GM12878 (cell line): ENCODE data around the gene MYO15A. TPM values are rescaled to one million over a fixed set of nuclear protein-coding genes. Genes with fewer than 3 reads are reported as not detected.

ENCODE experiments used
- ATAC-seq: fragments of 200-7000 bp; cut with Tn5 transposase; 3 replicates; pipeline ENCODE4 v1.9.1; 2020; ENCODE audit warnings: mild to moderate bottlenecking, moderate library complexity
- BruUV-seq: library from RNA; stranded (reverse); fragments of 400-500 nt; replicated peaks from 2 replicates; lab custom pipeline; 2021; lab: Mats Ljungman, UMichigan
- CTCF ChIA-PET: fragments of 300-600 bp; sonication (Branson Sonifier 250); formaldehyde crosslinking; extraction: SDS; loops from one replicate; lab custom pipeline; 2021; ENCODE audit warnings: inconsistent platforms; lab: Yijun Ruan, JAX
- POLR2A ChIA-PET: fragments of 350-600 bp; formaldehyde crosslinking; extraction: SDS; loops from one replicate; lab custom pipeline; 2021; ENCODE audit warnings: inconsistent platforms; lab: Charles Lee
- RAD21 ChIA-PET: fragments of 300-600 bp; sonication (Branson Sonifier 250); formaldehyde crosslinking; loops from one replicate; lab custom pipeline; 2023; ENCODE audit warnings: antibody characterized with exemption; ENCODE audit not compliant: unreplicated experiment; lab: Charles Lee
- SMC1A ChIA-PET: fragments of 300-600 bp; sonication (Branson Sonifier 250); formaldehyde crosslinking; loops from one replicate; lab custom pipeline; 2023; ENCODE audit not compliant: unreplicated experiment, uncharacterized antibody; lab: Charles Lee
- DNase-seq: peaks from one replicate; pipeline ENCODE4 v3.0.0-alpha.2; 2011; ENCODE audit warnings: low read depth, low spot score
- FAIRE-seq: peaks from 3 replicates; lab custom pipeline; 2011; peaks lifted over from hg19 to GRCh38; lab: Jason Lieb, UNC
- H2AFZ ChIP-seq: 2 replicates; pipeline ENCODE4 v1.6.0; 2011; ENCODE audit warnings: low read depth, low read length, control low read depth; ENCODE audit not compliant: control insufficient read depth
- H3K27ac ChIP-seq: 2 replicates; pipeline ENCODE4 v1.5.1; 2011; ENCODE audit warnings: control low read depth; ENCODE audit not compliant: control insufficient read depth, insufficient read depth
- H3K27me3 ChIP-seq, 2 experiments: replicated peaks in 1 of 2; 2 replicates each; pipeline versions ENCODE4 v1.6.0 to v1.6.1; 2011; ENCODE audit warnings: low read length in 1 of 2; ENCODE audit not compliant: control insufficient read depth in 2 of 2, insufficient read depth in 2 of 2
- H3K36me3 ChIP-seq, 2 experiments: 2 replicates each; pipeline ENCODE4 v1.5.1; 2011; ENCODE audit warnings: low read length in 1 of 2; ENCODE audit not compliant: control insufficient read depth in 2 of 2, insufficient read depth in 2 of 2
- H3K4me1 ChIP-seq: 2 replicates; pipeline ENCODE4 v1.6.1; 2011; ENCODE audit warnings: mild to moderate bottlenecking, low read length, moderate library complexity, mixed read lengths; ENCODE audit not compliant: control insufficient read depth, insufficient read depth
- H3K4me2 ChIP-seq: 2 replicates; pipeline ENCODE4 v1.6.0; 2011; ENCODE audit warnings: control low read depth; ENCODE audit not compliant: control insufficient read depth, insufficient read depth
- H3K4me3 ChIP-seq: fragments of 200-600 bp; sonication (generic); 2 replicates; pipeline ENCODE4 v1.5.1; 2016
- H3K79me2 ChIP-seq: 2 replicates; pipeline ENCODE4 v1.6.0; 2011; ENCODE audit warnings: low read length; ENCODE audit not compliant: control insufficient read depth, insufficient read depth
- H3K9ac ChIP-seq: 2 replicates; pipeline ENCODE4 v1.8.0; 2011; ENCODE audit warnings: low read length, control low read depth, mixed read lengths; ENCODE audit not compliant: control insufficient read depth, insufficient read depth
- H3K9me3 ChIP-seq: replicated peaks from 3 replicates; pipeline ENCODE4 v1.5.1; 2011; ENCODE audit warnings: mild to moderate bottlenecking, low read length; ENCODE audit not compliant: control insufficient read depth, insufficient read depth
- H4K20me1 ChIP-seq: 2 replicates; pipeline ENCODE4 v1.6.0; 2011; ENCODE audit not compliant: control insufficient read depth, insufficient read depth
- CBFB ChIP-seq: IDR thresholded peaks from 2 replicates; pipeline ENCODE4 v1.6.1; 2016; ENCODE audit warnings: antibody characterized with exemption, low read depth
- POLR2A ChIP-seq: IDR thresholded peaks from 2 replicates; pipeline ENCODE4 v1.6.1; 2011; ENCODE audit warnings: low read depth, mild to moderate bottlenecking, low read length
- SMAD1 ChIP-seq: fragments of 450-650 bp; IDR thresholded peaks from 2 replicates; pipeline ENCODE4 v1.6.1; 2018; ENCODE audit warnings: mild to moderate bottlenecking, low read depth; ENCODE audit not compliant: partially characterized antibody
- TARDBP ChIP-seq: IDR thresholded peaks from 2 replicates; pipeline ENCODE4 v1.6.1; 2016; ENCODE audit warnings: borderline replicate concordance
- WGBS: methylation state at CpG from one replicate; pipeline ENCODE4 v1.1.6; 2016; ENCODE audit warnings: low lambda C conversion rate; ENCODE audit not compliant: insufficient replicate concordance, insufficient coverage; ENCODE audit errors: missing lambda C conversion rate; 5-methylcytosine and 5-hydroxymethylcytosine counted together
- in situ Hi-C: fragments of 300-500 bp; cut with MboI; formaldehyde crosslinking; loops from 9 replicates; pipeline ENCODE4 v1.14.3; 2018; ENCODE audit warnings: mixed read lengths
- intact Hi-C: fragments of 100-400 bp; cut with micrococcal nuclease; formaldehyde crosslinking; loops from one replicate; pipeline ENCODE4 v1.14.2; 2022; ENCODE audit not compliant: unreplicated experiment
- polyA plus RNA-seq, 11 experiments: library from polyadenylated mRNA; depleted of rRNA in 4 of 11; unstranded in 6 of 11; stranded (reverse) in 5 of 11; fragments of >200 nt; fragmentation: Nextera tagmentation in 4 of 11; fragmentation: Illumina TruSeq in 1 of 11; extraction: Ambion mirVana in 4 of 11; extraction: Trizol in 1 of 11; gene quantifications; 1 replicate in 1 of 11; 2 replicates in 10 of 11; pipeline versions ENCODE4 v1.2.1 to v1.2.3, GENCODE V29; 2011 to 2016; ENCODE audit warnings: inconsistent platforms in 2 of 11, missing spikeins in 2 of 11, low read depth in 1 of 11
- total RNA-seq, 4 experiments: library from RNA; depleted of rRNA in 3 of 4; stranded (reverse); fragments of >200 nt in 3 of 4; fragmentation: Illumina TruSeq in 1 of 4; extraction: Trizol in 1 of 4; gene quantifications; 2 replicates each; pipeline versions ENCODE4 v1.2.1 to v1.2.3, GENCODE V29; 2013 to 2021
- TF ChIP-seq, protein P1 (sequence below): fragments of 150-350 bp; IDR thresholded peaks from 2 replicates; pipeline ENCODE4 v1.6.1; 2014; ENCODE audit warnings: mild to moderate bottlenecking, low read depth, low read length
- TF ChIP-seq, protein P2 (sequence below): fragments of 450-650 bp; IDR thresholded peaks from 2 replicates; pipeline ENCODE4 v1.6.1; 2016; ENCODE audit warnings: mild to moderate bottlenecking, moderate library complexity, borderline replicate concordance

Gene MYO15A
- total and polyA plus RNA-seq, 10 of the 15 experiments (the other 5 are each of a cell fraction or from before 2014, with no cell fraction given) = 0.03 to 0.77 (median 0.21) TPM; not detected in 4

DNA sequence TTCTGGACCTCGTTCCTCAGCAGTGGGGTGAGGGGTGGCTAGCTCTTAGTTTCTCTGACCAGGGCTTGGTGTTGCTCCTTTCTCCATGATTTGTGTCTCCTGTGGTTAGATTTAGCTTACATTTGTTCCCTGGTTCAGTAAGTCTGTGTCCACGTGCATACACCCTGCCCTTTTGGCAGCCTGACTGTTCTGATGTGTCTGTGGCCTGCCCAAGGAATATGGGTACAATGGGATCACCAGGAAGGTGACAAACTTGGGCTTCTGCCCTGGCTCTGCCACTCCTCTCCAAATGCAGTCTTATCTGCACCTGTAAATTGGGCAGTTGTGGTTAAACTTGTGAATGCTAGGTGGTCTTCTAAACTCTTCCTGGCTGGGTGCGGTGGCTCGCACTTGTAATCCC lies 92.6 kb downstream of the MYO15A start:
- Histone ChIP-seq H3K4me3 (no peak overlapping the region), H3K9me3 (no peaks in the 10 kb centered on the region), H3K36me3 (peaks cover 35 to 42% of the 10 kb centered on the region in 2 experiments), H3K27me3 (no peaks in the 10 kb centered on the region), H3K27ac (no peak overlapping the region), H3K9ac (no peak overlapping the region), H3K79me2 (peaks cover 24% of the 10 kb centered on the region), H2AFZ (no peak overlapping the region), H3K4me1 (no peaks in the 10 kb centered on the region), H3K4me2 (no peak overlapping the region), H4K20me1 (peaks cover 13% of the 10 kb centered on the region)
- SMC1A ChIA-PET = no interaction called here
- in situ Hi-C loops (no loop called here), intact Hi-C loops (no loop called here)
- TF ChIP-seq, protein P1, sequence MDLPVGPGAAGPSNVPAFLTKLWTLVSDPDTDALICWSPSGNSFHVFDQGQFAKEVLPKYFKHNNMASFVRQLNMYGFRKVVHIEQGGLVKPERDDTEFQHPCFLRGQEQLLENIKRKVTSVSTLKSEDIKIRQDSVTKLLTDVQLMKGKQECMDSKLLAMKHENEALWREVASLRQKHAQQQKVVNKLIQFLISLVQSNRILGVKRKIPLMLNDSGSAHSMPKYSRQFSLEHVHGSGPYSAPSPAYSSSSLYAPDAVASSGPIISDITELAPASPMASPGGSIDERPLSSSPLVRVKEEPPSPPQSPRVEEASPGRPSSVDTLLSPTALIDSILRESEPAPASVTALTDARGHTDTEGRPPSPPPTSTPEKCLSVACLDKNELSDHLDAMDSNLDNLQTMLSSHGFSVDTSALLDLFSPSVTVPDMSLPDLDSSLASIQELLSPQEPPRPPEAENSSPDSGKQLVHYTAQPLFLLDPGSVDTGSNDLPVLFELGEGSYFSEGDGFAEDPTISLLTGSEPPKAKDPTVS = no peak
- TF ChIP-seq CBFB = no peak
- TF ChIP-seq SMAD1 = no peak
- TF ChIP-seq, protein P2, sequence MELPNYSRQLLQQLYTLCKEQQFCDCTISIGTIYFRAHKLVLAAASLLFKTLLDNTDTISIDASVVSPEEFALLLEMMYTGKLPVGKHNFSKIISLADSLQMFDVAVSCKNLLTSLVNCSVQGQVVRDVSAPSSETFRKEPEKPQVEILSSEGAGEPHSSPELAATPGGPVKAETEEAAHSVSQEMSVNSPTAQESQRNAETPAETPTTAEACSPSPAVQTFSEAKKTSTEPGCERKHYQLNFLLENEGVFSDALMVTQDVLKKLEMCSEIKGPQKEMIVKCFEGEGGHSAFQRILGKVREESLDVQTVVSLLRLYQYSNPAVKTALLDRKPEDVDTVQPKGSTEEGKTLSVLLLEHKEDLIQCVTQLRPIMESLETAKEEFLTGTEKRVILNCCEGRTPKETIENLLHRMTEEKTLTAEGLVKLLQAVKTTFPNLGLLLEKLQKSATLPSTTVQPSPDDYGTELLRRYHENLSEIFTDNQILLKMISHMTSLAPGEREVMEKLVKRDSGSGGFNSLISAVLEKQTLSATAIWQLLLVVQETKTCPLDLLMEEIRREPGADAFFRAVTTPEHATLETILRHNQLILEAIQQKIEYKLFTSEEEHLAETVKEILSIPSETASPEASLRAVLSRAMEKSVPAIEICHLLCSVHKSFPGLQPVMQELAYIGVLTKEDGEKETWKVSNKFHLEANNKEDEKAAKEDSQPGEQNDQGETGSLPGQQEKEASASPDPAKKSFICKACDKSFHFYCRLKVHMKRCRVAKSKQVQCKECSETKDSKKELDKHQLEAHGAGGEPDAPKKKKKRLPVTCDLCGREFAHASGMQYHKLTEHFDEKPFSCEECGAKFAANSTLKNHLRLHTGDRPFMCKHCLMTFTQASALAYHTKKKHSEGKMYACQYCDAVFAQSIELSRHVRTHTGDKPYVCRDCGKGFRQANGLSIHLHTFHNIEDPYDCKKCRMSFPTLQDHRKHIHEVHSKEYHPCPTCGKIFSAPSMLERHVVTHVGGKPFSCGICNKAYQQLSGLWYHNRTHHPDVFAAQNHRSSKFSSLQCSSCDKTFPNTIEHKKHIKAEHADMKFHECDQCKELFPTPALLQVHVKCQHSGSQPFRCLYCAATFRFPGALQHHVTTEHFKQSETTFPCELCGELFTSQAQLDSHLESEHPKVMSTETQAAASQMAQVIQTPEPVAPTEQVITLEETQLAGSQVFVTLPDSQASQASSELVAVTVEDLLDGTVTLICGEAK = no peak
- TF ChIP-seq TARDBP = no peak
- TF ChIP-seq POLR2A = no peak
- DNase-seq = no peak
- CTCF ChIA-PET = interaction anchor here (0.8 to 2.8 kb wide), 2 partner anchors 11 to 16 kb away, joined by 3 to 18 read pairs; no protein-coding TSS in a partner anchor
- no peak for FAIRE-seq
- ATAC-seq = no peak
- RAD21 ChIA-PET = no interaction called here
- WGBS = 68% methylated on average over 4 of the region's 4 CpGs
- POLR2A ChIA-PET = no interaction called here
- no TSS peak for BruUV-seq
